NK-92 treated with Interleukin-12 subunit alpha and Interleukin-12 subunit beta, amount 100 ng/mL, for 24 hours (cell line): ENCODE measurements around the gene RETREG3.
"Not testable (repeated sequence)": the region's sequence is repeated elsewhere in the genome, so short reads cannot be mapped to it uniquely, and the experiment has no call there.

ENCODE experiments used
- DNase-seq: peaks from one replicate; lab custom pipeline; 2025; lab: John Stamatoyannopoulos, UW

RETREG3 gene, protein sequence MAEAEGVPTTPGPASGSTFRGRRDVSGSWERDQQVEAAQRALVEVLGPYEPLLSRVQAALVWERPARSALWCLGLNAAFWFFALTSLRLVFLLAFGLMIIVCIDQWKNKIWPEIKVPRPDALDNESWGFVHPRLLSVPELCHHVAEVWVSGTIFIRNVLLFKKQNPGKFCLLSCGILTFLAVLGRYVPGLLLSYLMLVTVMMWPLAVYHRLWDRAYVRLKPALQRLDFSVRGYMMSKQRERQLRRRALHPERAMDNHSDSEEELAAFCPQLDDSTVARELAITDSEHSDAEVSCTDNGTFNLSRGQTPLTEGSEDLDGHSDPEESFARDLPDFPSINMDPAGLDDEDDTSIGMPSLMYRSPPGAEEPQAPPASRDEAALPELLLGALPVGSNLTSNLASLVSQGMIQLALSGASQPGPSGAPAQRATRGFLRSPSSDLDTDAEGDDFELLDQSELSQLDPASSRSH

DNA sequence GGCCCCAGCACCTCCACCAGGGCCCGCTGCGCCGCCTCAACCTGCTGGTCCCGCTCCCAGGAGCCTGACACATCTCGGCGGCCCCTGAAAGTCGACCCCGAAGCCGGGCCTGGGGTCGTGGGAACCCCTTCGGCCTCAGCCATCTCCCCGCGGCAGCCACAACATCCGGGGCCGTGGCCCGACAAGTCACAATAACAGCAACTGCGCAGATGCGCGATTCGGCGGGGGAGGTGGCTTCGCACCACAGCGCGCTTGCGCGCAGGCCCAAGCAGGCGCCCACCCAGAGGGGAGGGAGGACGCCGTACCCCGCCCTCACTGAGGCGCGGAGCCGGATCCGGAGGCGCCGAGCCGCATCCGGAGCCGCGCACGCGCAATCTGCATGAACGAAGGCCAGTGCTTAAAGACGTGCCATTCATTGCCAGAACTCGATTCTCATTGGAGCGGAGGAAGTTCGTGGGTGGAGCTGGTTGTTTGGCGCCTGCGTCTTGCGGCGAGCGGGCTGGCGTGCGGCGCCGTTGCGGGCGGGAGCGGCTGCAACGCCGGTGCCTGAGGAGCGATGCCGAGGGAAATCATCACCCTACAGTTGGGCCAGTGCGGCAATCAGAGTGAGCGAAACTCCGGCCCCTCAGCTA, at the start of gene RETREG3, which contains the start of gene TUBG1:
RETREG3 (minus strand) TSS at position 193 of the 632 bp plus-strand sequence; CDS start at position 143, 50 bp downstream.
TUBG1 (plus strand) TSS at position 502 of the 632 bp plus-strand sequence; CDS start at position 557, 55 bp downstream.
- peak; percentile 100 for DNase-seq

DNA sequence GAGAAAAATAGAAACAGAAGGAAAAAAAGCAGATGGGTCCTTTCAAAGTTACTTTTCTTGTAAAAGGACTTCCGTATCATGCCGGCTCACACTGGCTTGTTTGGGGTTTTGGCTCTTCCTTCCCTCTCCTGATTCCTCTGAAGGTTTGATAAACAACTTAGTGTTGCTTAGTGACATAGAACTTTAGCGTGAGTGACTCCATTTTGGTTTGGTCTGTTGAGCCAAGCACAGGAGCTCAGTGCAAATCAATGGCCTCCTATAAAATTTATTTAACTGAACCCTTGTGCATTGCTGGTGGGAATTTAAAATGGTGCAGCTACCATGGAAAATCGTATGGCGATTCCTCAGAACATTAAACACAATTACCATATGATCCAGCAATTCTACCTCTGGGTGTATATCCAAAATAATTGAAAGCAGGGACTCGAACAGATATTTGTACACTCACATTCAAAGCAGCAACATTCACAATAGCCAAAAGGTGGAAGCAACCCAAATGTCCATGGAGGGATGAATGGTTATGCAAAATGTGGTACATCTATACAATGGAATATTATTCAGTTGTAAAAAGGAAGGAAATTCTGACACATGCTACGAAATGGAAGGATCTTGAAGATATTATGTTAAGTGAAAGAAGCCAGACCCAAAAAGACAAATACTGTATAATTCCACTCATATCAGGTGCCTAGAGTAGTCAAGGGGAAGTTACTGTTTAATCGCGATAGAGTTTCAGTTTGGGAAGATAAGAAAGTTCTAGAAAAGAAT, 48.8 kb upstream of the RETREG3 start:
- no peak for DNase-seq

DNA sequence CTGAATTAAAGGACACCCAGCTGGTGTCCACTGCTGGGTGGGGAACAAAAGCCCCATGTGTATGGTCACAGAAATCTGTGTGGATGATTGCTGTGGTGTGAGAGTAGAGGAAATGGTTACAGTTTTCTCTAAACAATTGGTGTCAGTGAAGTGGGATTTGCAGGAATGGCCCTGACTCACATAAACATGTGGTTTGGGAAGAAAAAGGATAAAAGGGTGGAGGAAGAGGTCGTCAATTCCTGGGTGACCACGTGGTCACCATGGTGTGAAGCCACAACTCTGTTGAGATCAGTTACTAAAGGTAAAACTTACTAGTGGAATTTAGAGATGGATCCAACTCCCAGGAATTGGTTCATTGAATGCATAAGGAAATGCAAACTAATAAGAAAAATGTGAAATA, 46.4 kb upstream of the RETREG3 start:
- DNase-seq = no peak

GRCh38 chr17:42653179-42654124, 44.3 kb upstream of the RETREG3 start:
- no peak for DNase-seq

- no peak for DNase-seq
These were observed 42.2 kb upstream of the RETREG3 start for GRCh38 chr17:42651392-42651791.

DNA sequence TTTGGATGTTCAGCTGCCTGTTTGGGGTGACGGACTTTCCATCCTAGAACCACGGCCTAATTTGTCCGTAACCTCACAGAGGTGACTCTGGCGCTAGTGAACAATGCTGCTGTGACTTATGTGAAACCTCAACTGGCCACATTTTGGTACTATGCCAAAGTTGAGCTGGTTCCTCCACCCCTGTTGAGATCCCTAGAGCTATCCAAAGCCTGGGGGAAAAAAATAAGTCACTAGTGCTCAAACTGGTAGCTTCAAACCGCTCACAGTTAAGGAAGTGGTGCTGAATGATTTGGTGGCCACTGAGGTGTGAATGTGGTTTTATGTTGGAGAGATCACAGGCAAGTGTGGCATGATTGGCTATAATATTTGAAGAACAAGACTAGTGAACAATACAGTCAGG, 38.6 kb upstream of the RETREG3 start:
- DNase-seq = no peak

- no peak for DNase-seq
These were observed 33.2 kb upstream of the RETREG3 start for GRCh38 chr17:42642336-42642735.

GRCh38 chr17:42640121-42640520, 30.9 kb upstream of the RETREG3 start:
- DNase-seq = no peak

DNA sequence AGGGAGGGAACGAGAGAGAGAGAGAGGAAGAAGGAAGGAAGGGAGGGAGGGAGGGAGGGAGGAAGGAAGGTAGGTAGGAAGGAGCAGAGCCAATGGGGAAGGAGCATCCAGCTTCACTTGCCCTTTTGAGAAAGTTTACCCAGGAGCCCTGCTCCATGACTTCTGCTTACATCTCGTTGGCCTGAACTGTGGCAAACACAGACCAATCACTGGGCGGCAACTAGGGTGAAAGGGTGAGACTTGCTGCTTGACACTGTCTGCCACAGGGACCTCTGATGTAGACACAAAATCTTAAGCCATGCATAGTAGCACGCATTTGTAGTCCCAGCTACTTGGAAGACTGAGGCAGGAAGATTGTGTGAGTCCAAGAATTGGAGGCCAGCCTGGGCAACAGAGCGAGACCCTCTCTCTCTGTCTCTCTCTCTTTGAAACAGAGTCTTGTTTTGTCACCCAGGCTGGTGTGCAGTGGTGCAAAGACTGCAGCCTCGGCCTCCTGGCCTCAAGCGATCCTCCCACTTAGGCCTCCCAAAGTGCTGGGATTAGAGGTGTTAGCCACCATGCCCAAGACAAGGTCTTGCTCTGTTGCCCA, 30.4 kb upstream of the RETREG3 start:
- no peak for DNase-seq

GRCh38 chr17:42632949-42633444, 23.8 kb upstream of the RETREG3 start:
- no peak for DNase-seq

GRCh38 chr17:42629411-42630009, 20.3 kb upstream of the RETREG3 start:
- DNase-seq = no peak

GRCh38 chr17:42627032-42627764, 18.0 kb upstream of the RETREG3 start:
- not testable (repeated sequence) for DNase-seq

- no peak for DNase-seq
These were observed 14.8 kb upstream of the RETREG3 start for GRCh38 chr17:42623732-42624596.

- no peak for DNase-seq
These were observed 14.1 kb upstream of the RETREG3 start for GRCh38 chr17:42623271-42623670.

- DNase-seq = not testable (repeated sequence)
These were observed 12.8 kb upstream of the RETREG3 start for GRCh38 chr17:42621987-42622386.

GRCh38 chr17:42618442-42619150, 9.4 kb upstream of the RETREG3 start:
- no peak for DNase-seq

DNA sequence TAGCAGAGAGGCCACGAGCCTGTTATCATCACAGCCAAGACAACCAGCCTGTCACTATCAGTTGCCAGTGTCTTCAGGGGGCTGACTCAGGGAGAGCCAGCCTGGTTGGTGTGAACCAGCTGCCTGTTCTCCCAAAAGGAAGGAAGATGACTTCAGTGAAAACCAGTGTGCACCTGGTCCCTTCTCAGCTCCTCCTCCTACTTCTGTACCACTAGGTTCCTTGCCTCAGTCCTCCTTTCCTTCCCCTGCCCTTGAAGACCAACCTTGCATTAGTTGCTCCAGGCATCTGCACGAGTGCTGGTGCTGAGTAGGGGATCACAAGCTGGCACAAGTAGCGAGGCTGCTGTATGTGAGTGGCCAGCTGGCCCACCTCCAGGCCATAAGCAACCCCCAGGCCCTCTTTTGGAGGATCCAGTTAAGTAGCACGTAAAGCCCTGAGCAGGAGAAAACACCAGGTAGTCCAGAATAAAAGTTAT, 8.8 kb upstream of the RETREG3 start:
- DNase-seq = no peak
